NOMO-1 treated with DMSO at 0.1 percent for 48 hours (cell line): ENCODE measurements around the gene C8G.
A peak's percentile ranks its signal among the peaks of the same experiment; 100 is the strongest.

Experiments used
- DNase-seq: peaks from one replicate; lab custom pipeline; 2025; ENCODE audit not compliant: unreplicated experiment; lab: John Stamatoyannopoulos, UW

Gene C8G

DNA sequence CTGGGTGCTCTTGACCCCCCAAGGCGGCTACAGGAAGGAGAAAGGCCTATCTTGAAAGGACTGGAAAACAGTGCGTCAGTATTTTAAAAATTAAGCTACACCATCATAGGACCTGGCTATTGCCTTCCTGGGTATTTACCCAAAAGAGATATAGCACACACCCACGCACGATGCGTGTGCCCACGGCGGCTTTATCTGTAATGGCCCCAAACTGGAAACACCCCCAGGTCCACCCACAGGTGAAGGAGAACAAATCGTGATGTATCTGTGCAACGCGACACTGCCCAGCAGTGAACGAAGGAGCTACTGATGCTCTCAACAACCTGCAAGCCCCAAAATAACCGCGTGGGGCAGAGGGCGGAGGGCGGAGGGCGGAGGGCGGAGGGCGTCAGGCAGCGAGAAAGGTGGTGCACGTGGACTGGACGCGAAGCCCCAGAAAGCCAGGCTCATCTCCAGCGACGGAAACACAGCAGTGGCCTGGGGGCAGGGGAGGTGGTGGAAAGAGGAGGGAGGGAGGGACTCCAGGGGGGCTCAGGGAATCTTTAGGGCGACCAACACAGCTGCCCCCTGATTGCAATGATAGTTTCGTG is 19.9 kb downstream of the C8G start:
- DNase-seq: no peak

DNA sequence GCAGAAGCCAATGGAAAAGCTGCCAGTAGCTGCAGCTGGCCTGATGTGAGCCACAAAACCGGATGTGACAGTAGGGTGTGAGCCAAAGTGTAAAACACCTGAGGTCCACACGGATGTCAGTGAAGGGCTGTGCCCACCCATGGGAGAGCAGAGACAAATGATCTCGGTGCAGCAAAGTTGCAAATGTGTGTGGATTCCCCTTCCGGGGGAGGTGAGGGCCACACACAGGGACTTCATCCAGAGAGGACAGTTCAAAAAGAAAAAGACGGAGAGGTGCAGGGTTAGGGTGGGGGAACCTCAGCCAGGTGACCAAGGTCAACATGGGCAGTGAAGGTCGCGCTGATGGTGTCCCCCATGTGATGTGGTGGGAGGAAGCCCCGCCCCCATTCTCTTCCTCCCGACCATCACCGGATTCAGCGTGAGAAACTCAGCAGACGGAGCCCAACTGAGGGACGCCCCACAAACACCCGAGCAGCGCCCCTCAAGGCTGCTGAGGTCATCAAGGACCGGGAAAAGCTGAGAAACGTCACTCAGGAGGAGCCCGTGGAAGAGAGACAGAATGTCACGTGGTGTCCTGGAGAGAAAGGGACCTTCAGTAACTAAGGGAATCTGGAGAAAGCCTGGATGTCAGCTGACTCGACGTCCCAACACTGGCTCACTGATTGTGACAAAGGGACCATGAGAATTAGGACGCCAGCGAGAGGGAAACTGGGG is 20.9 kb downstream of the C8G start:
- no peak for DNase-seq

DNA sequence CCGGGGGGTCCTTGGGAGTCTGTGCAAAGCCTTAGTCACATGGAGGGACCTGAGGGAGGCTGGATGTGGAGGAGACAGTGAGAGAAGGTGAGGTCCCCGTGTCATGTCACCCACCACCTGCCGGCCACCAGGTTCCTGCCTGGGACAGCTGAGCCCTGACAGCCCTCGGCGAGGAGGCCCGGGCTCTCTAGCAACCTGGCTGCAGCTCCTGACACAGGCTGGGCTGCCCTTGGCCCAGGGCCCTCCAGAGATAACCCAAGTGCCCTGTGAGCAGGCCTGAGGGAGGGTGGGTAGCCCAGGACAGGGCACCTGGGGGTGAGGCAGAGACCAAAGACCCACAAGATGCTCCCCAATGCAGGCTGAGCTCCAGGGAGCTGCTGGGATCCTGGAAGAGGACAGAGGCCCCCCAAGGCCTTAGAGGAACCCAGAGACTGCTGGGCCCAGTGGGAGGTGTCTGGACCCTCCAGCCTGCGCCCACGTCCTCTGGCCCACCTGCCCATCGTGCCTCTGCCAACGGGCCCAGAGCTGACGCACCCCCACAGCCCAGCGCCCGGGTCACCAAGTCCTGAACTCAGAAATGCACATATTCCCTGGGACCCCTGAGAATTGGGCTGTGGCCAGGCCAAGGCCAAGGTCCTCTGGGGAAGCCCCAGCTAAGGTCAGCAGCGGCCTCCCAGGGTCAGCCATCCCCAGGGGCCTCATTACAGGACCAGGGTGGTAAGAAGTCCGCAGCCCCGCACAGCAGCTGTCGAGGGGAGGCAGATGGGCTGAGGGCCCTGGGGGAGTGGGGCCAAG is 23.5 kb downstream of the C8G start:
- no peak for DNase-seq

DNA sequence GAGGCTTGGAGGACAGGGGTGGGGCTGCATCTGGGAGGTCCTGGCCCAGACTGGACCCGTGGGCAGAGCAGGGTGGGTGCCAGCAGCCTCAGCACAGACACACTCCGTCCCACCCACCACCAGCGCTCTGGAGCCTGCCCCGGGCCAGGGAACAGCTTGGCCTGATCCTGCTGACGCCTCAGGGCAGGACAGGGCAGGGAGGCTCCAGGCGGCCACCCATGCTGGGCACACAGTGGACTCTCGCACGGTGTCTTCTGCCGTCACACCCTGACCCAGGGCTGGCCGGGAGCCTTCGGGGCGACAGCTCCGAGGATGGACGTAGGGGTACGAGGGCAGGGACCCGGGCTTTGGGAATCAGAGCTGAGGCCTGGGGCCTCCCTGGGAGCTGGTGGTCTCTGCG is 24.1 kb downstream of the C8G start:
- no peak for DNase-seq

DNA sequence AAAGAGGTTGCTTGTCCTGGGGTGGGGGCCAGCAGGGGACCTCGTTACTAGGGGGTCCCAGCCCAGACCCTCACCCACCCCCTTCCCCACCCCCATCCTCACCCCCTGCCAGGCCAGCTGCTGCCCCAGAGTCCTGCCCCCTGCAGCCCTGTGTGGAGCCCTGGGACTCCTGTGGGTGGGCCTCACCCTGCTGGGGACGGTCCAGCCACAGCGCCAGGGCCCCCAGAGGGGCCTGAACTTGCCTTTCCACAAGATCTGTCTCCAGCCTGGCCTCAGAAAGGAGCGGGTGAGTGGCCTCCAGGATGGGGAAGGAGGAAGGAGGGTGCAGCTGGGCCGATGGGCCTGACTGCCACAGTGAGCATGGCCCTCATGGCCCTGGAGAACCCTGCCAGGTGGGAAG is 24.7 kb downstream of the C8G start:
- DNase-seq: no peak

DNA sequence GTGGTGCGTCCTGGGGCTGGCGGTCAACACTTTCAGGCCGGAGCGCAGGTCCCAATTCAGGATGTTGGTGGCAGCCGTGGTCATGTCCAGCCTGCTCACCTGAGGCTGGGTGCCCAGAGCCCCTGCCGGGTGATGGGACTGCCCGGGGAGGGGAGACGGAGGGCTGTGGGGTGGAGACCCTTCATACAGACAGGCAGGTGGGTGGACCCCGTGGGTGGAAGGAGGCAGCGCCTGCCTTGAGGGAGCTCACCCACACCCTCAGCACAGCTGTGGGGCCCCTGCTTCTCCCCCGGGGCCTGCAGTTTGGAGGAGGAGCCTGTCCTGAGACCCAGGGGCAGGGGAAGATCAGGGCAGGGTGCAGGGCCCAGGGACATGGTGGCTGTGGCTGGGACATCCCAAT is 25.3 kb downstream of the C8G start:
- no peak for DNase-seq

DNA sequence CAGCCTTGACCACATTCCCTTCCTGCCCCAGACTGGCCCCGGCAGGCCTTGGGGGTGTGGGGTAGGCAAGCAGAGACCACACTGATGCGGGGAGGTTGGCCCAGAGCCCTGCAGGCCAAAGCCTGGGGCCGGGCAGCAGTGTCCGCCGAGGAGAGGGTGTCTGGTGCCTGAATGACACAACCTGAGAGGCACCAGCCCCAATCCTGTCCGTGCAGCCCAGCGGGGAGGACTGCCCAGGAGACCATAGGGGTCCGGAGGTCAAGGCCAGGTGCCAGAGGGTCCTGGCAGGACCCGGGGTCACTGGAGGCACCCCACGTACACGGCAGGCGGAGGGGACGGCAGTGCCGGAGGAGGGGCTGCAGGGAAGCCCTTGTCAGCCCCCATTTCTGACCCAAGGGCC is 26.7 kb downstream of the C8G start:
- no peak for DNase-seq

DNA sequence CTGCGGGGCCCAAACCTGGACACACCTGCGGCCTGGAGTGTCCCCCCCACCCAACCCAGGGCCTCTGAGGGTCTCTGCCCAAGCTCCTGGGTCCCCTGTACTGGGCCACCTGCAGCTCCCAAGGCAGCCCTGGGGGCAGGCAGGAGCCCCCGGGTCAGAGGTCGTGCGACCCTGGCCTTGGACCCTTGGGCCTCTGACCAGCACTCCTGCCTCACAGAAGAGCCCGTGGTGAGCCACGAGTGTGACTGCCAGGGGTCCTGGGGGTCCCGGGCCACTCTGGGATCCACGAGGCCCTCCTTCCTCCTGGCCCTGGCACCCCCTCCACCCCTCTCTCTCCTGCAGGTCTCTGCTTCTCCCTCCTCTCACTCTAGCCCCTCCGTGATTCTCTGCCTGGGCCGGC is 27.3 kb downstream of the C8G start:
- DNase-seq: no peak

DNA sequence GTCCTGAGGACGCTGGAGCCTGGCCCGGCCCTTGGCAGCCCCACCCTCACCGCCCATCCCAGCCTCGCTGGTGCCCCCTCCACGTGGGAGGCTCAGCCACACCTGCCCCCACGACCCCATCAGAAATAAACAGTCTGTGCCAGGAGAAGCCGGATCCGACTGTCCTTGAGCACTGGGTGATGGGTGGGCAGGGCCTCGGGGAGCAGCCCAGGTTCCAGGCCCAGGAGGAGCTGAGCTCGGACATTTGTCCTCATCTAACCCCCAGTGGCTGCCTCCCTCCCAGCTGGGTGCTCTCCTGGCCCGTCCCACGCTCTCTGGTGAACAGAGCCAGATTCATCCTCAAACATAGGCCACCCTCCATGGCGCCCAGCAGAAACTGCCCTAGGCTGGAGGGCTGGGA is 27.7 kb downstream of the C8G start:
- DNase-seq: no peak

DNA sequence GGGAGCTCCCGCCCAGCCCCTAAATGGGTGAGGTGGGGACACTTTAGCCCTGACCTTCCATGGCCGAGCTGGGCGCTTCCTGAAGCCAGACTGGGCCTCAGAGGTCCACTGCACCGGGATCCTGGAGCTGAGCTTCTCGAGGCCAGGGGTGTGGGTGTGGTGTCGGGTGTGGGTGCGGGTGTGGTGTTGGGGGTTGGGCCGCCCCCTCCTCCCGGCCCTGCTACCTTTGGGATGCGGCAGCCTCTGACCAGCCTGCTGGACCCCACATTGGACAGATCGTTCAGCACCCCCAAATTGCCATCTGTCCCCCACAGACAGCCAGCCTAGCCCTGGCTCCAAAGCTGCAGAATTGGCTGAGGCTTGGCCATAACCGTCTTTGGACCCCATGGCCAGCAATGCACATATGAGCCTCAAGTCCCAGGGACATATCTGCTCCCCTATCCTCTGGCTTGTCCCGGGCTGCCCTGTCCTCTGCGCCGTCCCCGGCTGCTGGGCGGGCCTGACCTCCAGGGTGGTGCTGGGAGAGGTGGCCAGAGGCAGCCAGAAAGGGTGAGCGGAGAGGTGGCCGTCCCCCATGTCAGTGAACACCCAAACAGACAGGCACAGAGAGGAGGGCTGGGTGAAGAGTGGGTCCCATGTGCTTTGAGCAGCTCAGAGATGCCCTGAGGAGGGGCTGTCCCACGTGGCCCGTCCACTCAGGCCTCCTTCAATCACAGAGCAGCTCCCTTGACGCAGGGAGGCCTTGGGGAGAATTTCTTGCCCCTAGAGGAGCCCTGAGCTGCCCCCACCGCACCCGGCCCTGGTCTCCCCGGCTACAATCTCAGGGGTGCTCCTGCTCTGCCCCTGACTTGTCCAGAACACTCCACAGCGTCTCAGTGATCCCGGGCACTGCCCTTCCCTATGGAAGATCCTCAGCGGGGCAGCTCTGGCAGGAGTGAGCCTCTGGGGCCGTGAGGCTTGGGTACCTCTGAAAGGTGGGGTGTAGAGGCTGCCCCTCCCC is 28.9 kb downstream of the C8G start:
- no peak for DNase-seq

DNA sequence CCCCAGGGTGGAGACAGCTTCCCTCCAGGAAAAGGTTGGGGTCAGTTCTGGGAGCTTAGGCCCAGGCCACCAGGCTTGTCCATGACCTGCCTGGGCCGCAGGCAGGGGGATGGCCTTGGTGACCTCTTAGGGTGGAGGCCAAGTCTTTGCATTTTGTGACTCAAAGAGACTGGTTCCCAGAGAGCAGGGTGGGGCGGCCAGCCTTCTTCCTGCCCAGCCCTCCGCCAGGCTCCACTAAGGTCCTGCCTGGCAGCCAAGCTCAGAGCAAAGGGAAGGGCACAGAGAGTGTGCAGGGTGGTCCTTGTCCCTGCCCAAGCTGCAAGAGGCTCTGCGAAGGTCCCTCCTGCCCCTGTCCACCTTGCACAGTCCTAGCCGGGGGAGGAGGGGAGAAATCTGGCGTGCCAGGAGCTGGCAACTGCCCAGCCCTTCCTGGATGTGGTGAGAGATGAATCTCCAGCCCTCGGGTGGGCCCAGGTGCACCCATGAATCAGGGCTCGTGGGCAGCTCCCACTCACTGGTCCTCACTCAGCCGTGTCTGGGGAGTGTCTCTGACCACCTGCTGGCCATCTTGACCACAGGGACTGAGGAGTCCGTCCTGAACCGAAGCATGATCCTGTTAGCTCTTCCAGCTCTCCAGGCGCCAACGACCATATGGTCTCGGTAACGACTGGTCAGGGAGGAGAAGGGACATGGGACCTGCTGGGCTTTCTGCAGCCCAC is 29.9 kb downstream of the C8G start:
- no peak for DNase-seq

DNA sequence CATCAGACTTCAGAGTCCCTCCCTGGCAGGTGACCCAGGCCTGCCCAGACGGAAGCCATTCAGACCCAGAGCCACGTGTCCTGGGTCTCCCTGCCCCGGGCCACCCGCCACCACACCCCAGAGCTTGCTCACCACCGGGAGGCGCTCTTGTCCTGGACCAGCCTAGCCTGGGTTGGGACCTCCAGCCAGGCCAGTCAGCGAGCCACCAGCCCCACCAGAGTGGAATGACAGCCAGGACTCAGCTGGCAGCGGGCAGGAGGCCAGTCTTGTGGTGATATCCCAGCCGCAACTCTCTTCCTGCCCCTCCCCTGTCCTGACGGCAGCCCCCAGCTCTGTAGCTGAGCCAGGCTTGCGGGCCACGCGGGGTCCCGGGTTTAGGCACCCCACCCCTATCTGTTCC is 30.6 kb downstream of the C8G start:
- no peak for DNase-seq

DNA sequence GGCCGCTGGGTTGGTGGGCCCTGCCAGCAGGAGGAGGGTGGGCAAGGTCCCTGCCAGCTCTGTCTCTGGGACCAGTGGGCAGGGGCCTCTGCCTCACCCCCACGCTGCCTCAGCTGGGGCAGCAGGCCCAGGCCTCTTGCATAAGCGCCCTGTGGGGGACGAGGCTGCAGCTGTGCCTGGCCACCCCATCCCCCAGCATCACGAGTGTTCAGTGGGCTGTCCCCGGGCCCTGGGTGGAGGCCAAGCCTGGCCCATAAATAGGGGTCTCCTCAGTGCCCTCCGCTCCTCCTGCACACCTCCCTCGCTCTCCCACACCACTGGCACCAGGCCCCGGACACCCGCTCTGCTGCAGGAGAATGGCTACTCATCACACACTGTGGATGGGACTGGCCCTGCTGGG is 32.2 kb downstream of the C8G start, which contains the start of gene PTGDS:
PTGDS (plus strand) TSS at position 282 of the 400 bp plus-strand sequence; CDS start at position 357, 75 bp downstream.
- DNase-seq: no peak

DNA sequence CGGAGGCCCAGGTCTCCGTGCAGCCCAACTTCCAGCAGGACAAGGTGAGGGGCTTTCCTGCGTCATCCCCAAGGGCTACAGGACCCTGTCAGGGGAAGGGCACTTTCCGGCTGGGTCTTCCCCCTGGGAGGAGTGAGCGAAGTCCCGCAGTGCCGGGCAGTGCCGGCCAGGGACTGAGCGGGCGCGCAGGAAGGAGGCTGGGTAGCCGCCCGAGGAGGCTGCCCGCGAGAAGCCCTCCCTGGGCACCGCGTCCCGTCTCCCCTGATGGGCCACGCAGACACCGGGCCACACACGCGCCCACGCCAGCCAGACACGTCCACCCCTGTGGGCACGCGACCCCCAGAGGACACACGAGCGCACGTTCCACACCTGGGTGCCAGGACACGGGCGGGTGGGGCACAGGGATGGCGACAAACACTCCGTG is 32.6 kb downstream of the C8G start:
- no peak for DNase-seq

DNA sequence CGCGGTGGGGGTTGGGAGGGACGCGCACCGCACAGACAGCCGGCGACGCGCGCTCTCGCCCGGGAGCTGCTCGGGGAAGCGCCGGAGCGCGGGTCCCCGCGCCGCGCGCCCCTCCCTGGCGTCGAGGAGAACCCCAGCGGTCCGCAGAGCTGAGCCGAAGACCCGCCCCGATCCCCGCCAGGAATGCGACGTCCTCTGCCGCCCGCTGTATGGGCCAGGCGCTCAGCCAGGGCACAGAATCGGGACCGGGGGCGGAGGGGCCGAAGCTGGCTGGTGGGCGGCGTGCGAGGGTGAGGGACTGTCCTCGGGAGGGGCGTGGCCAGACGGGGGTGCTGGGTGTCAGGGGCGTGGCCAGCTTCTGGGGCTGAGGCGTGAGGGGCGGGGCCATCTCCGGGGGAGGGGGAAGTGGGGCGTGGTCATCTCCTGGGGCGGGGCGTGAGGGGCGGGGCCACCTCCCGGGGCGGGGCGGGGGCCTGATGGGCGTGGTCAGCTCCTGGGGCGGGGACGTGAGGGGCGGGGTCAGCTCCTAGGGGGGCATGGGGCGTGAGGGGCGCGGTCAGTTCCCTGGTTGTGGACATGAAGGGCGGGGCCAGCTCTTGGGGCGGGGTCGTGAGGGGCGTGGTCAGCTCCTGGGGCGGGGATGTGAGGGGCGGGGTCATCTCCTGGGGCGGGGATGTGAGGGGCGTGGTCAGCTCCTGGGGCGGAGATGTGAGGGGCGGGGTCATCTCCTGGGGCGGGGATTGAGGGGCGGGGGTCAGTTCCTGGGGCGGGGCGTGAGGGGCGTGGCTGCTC is 33.2 kb downstream of the C8G start:
- peak; percentile 47 for DNase-seq

DNA sequence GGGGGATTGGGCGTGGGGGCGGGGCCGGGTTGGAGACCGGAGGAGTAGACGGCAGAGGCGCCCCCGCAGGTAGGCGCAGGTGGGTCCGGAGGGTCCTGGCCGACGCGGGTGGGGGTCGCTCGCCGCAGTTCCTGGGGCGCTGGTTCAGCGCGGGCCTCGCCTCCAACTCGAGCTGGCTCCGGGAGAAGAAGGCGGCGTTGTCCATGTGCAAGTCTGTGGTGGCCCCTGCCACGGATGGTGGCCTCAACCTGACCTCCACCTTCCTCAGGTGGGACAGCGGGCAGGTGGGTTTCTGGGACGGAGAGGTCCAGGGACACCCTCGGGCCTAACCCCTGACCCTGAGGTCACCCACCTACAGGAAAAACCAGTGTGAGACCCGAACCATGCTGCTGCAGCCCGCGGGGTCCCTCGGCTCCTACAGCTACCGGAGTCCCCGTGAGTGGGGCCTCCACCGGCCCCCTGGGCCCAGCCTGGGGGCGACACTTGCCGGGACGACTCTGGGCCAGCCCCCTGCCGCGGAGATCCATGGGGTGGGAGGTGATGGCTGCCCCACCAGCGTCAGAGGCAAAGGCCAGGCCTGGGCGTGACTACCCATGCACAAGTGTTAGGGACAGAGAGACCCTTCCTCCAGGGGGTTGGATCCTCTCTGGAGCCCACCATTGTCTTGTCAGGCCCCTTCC is 34.0 kb downstream of the C8G start:
- no peak for DNase-seq

DNA sequence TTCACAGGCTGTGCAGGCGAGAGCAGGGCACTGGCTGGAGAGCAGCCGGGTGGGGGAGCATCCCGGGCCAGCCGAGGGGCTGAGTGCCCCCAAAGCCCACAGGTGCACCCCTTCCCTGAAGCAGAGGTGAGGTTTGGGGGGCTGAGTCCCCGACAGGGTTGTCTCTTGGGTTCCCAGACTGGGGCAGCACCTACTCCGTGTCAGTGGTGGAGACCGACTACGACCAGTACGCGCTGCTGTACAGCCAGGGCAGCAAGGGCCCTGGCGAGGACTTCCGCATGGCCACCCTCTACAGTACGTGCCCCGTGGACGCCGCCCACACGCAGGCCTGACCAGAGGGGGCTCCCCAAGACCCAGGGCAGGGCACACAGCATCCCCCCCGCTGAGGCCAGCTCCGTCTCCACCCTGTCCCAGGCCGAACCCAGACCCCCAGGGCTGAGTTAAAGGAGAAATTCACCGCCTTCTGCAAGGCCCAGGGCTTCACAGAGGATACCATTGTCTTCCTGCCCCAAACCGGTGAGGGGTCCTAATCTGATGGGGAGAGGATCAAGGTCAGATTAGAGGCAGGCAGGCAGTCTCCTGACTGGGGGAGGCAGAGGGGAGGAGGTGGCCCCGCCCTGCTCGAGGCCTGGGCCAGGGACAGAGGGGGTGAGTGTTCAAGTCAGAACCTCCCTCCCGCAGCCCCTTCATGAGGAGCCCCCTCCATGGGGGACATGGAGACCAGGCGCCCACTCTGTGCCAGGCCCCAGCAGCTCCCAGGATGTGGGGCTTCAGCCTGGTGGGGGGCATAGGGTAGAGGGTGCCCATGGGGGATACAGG is 34.9 kb downstream of the C8G start:
- DNase-seq: no peak
